ENCODE results near the gene SMARCB1.
"Not testable (repeated sequence)": the region's sequence is repeated elsewhere in the genome, so short reads cannot be mapped to it uniquely, and the experiment has no call there.

Gene SMARCB1

DNA sequence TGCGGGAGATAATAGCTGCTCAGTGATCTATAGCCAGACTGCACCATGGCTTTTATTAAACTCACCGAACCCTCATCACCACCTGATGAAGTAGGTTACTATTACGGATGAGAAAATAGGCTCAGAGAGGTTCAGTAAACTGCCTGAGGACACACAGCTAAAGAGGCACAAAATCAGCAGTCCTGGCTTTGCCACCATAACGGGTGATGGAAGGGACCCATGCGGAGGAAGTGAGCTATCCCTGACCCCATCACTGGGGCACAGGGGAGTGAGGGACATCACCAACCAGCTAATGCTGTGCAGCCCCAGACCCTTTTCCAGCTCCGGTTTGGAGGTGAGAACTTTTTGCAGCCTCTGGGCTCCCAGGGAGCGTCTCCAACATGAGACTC is 59.3 kb downstream of the SMARCB1 start:
- no peak overlapping the region for H3K9ac ChIP-seq (ENCODE audit: low read length)
- no peaks in the 10 kb centered on the region for H3K4me1 ChIP-seq (ENCODE audit: insufficient read depth, low read length)
- no peak overlapping the region for H3K27ac ChIP-seq (ENCODE audit: low read depth, low read length)

DNA sequence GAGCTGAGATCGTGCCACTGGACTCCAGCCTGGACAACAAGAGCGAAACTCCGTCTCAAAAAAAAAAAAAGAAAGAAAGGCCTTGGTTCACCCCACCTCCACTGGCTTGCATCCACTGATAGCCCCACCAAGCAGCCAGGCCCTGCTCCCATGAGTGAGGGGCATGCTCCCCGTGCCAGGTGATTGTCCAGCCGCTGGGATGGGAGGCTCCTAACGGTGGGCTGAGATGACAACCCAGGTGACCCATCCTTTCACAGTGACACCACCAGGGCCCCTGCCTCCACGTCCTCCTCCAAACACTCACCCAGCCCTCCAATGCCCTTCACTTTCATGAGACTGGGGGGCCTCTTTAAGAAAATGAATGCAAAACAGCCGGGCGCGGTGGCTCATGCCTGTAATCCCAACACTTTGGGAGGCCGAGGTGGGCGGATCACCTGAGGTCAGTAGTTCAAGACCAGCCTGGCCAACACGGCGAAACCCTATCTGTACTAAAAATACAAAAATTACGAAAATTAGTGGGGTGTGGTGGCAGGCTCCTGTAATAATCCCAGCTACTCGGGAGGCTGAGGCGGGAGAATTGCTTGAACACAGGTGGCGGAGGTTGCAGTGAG is 60.6 kb downstream of the SMARCB1 start:
- Histone ChIP-seq H3K4me3 (ENCODE audit: low read depth in 1 of 2, low read length in 2 of 2) (no peak overlapping the region), H3K36me3 (ENCODE audit: insufficient read depth, low read length) (no peaks in the 10 kb centered on the region), H3K27ac (ENCODE audit: low read depth, low read length) (no peak overlapping the region), H3K4me1 (ENCODE audit: insufficient read depth, low read length) (no peaks in the 10 kb centered on the region), H3K27me3 (ENCODE audit: control insufficient read depth in 1 of 2, insufficient read depth in 2 of 2, low read length in 2 of 2) (peaks cover 0 to 5% of the 10 kb centered on the region in 2 donors), H3K9ac (ENCODE audit: low read length) (no peak overlapping the region), H3K9me3 (ENCODE audit: low read length) (no peaks in the 10 kb centered on the region)

More for the DNA sequence above, 59.3 kb downstream of the SMARCB1 start:
- H3K36me3 ChIP-seq (ENCODE audit: insufficient read depth, low read length) = no peaks in the 10 kb centered on the region
- peaks cover 0 to 5% of the 10 kb centered on the region in 2 donors for H3K27me3 ChIP-seq (ENCODE audit: control insufficient read depth in 1 of 2, insufficient read depth in 2 of 2, low read length in 2 of 2)
- no peak overlapping the region for H3K4me3 ChIP-seq (ENCODE audit: low read depth in 1 of 2, low read length in 2 of 2)
- H3K9me3 ChIP-seq (ENCODE audit: low read length) = no peaks in the 10 kb centered on the region

DNA sequence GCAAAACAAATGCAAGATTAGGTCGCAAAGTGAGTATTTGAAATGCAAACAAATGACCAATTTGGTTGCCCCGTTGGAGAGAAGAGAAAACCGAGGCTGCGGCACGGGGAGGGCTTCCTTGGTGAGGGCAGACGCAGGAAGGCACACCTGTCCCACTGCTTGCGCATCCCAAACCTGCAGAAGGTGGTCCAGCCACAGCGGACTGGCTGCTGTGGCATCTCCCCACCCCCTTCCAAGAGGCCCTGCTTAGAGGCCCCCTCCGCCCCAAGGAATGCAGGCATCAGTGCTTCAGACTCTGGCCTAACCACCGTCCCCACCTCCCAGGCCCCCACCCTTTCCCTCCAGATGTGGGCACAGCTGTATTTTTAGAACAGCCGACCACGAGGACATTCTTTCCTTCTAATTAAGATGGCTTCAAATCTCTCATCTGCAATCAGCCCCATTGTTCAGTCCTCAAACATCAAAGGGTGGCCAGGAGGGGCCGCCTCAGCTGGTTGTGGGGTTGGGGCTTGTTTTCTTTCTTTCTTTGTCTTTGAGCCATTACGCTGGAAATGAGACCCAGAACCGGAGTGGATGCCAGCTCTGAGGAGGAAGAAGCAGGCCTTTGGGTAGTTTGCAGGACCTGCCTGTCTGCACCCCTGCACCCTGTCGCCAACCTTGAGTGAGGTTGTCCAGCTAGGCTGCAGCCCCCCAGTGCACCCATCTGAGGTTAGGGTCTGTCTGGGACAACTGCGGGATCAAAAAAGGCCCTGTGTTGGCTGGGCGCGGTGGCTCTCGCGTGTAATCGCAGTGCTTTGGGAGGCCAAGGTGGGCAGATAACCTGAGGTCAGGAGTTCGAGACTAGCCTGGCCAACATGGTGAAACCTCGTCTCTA is 61.5 kb downstream of the SMARCB1 start:
- H3K27ac ChIP-seq (ENCODE audit: low read depth, low read length) = no peak overlapping the region
- no peak overlapping the region for H3K9ac ChIP-seq (ENCODE audit: low read length)
- H3K9me3 ChIP-seq (ENCODE audit: low read length) = no peaks in the 10 kb centered on the region
- no peak overlapping the region for H3K4me3 ChIP-seq (ENCODE audit: low read depth in 1 of 2, low read length in 2 of 2)
- H3K4me1 ChIP-seq (ENCODE audit: insufficient read depth, low read length) = no peaks in the 10 kb centered on the region
- H3K36me3 ChIP-seq (ENCODE audit: insufficient read depth, low read length) = no peaks in the 10 kb centered on the region
- peaks cover 0 to 5% of the 10 kb centered on the region in 2 donors for H3K27me3 ChIP-seq (ENCODE audit: control insufficient read depth in 1 of 2, insufficient read depth in 2 of 2, low read length in 2 of 2)

DNA sequence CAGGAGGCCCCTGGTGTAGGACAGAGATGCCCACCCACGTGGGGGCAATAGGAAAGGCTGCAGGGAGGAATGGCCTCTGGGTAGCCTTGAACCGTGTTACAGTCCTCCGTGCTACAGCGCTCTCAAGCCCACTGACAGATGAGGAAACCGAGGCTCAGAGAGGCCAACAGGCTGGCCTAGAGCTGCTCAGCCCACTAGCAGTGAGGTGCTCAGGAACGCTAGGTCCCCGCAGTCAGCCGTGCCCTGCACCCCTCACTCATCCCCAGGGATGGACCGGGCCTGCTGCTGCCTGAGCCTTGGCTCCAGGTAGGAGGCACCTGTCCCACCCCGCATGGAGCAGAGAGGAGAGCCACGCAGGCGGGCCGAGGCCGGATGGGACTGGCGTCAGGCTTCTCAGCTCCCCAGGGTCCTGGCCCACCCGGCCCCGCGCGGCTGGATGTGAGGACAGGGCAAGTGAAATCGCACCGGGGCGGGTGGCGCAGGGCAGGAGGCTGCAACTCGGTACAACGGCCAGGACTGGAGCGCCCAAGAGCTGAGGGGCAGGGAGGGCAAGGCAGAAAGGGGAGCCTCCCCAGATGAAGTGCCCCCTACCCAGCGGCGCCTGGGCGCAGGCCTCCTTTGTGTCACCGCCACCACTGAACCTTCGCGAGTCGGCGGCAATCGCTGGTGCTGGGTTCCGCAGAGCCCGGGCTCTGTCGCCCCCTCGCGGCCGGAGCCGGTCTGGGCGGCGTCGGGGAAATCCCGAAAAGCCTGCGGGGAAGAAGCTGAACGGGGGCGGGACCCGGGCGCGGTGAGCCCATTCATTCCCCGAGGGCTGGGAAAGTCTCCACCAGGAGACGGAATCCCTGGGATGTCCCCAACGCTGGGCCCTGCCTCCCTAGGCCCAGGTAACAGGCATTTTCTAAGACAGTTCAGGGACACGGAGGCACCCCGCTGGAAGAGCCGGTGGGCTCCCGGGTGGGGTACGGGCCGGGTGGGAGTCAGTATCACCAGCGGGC is 62.5 kb downstream of the SMARCB1 start:
- H3K27ac ChIP-seq (ENCODE audit: low read depth, low read length) = no peak overlapping the region
- peaks cover 0 to 5% of the 10 kb centered on the region in 2 donors for H3K27me3 ChIP-seq (ENCODE audit: control insufficient read depth in 1 of 2, insufficient read depth in 2 of 2, low read length in 2 of 2)
- peak overlapping the region in 1 of 2 donors; percentile 11 for H3K4me3 ChIP-seq (ENCODE audit: low read depth in 1 of 2, low read length in 2 of 2)
- H3K4me1 ChIP-seq (ENCODE audit: insufficient read depth, low read length) = no peaks in the 10 kb centered on the region
- H3K36me3 ChIP-seq (ENCODE audit: insufficient read depth, low read length) = no peaks in the 10 kb centered on the region
- no peaks in the 10 kb centered on the region for H3K9me3 ChIP-seq (ENCODE audit: low read length)
- H3K9ac ChIP-seq (ENCODE audit: low read length) = no peak overlapping the region

DNA sequence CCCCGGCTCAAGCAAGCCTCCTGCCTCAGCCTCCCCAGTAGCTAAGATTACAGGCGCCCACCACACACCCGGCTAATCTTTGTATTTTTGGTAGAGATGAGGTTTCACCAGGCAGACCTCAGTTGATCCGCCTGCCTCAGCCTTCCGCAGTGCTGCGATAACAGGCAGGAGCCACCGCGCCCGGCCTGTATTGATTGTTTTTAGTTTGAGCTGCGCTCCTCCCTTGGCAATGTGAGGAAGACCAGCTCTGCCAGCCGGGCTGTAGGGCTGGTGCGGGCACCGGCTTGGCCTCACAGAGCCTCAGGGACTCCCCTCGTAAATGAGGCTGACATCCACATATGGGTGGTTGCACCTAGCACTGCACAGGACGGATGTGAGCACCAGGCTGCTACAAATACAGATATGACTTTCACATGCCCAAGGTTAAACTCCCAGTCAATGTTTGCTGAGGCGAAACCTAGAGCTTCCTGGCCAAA is 63.4 kb downstream of the SMARCB1 start:
- no peak overlapping the region for H3K27ac ChIP-seq (ENCODE audit: low read depth, low read length)
- no peaks in the 10 kb centered on the region for H3K4me1 ChIP-seq (ENCODE audit: insufficient read depth, low read length)
- H3K9ac ChIP-seq (ENCODE audit: low read length) = no peak overlapping the region
- H3K36me3 ChIP-seq (ENCODE audit: insufficient read depth, low read length) = no peaks in the 10 kb centered on the region
- H3K9me3 ChIP-seq (ENCODE audit: low read length) = no peaks in the 10 kb centered on the region
- peaks cover 0 to 5% of the 10 kb centered on the region in 2 donors for H3K27me3 ChIP-seq (ENCODE audit: control insufficient read depth in 1 of 2, insufficient read depth in 2 of 2, low read length in 2 of 2)
- H3K4me3 ChIP-seq (ENCODE audit: low read depth in 1 of 2, low read length in 2 of 2) = no peak overlapping the region

DNA sequence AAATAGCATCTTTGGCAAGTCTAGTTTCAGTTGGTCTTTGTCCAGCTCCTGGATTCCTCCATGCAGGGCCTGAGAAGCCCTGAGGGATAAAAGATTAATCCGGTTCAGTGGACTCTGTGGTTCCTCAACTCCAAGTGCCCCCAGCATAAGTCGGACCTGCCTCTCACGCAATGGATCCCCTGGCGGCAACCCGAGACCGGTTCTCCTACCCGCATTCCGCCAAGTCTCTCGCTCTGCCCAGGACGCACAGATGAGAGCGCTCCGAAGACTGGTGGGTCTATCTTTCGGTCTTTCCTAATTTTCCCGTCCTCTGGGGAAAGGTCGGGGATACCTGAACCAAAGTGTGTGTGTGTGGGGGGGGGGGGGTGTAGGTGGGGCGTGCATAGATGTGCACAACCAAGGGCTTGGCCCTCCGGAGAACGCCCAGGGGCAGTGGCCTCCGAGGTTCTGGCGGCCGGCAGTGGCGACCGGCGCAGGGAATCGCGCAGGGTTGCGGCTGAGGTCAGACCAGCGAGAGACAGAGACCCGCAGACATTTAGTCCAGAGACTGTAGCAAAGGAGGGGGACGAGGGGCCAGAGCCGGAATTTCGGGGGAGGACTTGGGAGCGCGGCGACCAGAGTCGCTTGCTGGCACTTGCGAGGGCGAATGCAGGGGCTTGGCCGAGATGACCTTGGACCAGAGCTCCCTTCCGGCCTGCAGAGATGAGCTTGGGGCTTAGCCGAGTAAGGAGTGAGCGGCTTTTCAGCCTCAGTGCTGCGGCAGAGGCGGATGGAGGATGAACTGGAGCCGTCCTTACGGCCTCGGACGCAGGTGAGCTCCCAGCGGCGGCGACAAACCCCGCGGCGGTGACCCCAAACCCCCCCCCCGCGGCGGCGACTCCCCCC is 70.2 kb downstream of the SMARCB1 start:
- Histone ChIP-seq H3K36me3 (ENCODE audit: insufficient read depth, low read length) (no peaks in the 10 kb centered on the region), H3K9me3 (ENCODE audit: low read length) (no peaks in the 10 kb centered on the region), H3K27ac (ENCODE audit: low read depth, low read length) (peak overlapping the region; percentile 96), H3K4me3 (ENCODE audit: low read depth in 1 of 2, low read length in 2 of 2) (peak overlapping the region; percentile 51 to 94), H3K4me1 (ENCODE audit: insufficient read depth, low read length) (peaks cover 15% of the 10 kb centered on the region), H3K9ac (ENCODE audit: low read length) (peak overlapping the region; percentile 61), H3K27me3 (ENCODE audit: control insufficient read depth in 1 of 2, insufficient read depth in 2 of 2, low read length in 2 of 2) (no peaks in the 10 kb centered on the region)

DNA sequence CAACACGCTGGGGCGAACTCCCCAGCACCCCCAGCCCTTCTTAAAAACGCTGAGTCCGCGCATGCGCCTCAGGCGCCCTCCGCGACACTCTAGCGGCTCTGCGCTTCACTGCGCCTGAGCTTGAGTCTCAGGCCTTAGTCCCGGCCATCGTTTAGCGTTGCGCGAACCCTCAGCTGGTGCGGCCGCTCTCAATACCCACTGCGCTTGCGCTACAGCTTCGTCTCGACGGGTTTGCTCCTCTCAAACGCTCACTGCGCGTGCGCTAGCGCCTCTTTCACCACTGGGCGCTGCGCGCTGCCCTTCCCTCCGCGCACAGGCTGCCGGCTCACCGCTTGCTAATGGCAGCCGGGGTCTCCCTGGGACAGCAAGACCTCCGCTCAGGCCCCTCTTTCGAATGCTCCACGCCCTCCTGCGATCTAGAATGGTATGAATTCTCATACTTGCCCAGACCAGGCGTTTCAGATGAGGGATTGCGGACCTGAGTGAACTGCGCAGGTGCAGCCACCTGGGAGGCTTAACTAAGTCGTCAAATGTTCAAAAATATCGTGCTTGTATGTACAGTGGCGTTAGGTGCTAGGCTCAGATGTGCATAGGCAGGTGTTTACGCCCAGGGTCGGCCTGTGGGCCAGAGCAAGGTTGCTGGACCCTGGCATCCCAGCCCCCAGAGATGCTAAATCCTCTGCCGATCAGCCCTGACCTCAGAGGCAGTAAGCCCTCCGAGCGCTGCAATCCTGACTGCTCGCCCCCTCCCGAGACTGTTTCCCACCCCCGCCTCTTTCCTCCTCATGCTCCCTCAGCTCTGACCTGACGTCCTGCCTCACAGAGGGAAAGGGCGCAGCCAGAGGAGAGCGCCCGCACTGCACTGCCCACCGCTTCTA is 71.1 kb downstream of the SMARCB1 start, which contains the start of gene SLC2A11:
SLC2A11 (plus strand) TSS at position 270 of the 878 bp plus-strand sequence; CDS start at position 395, 125 bp downstream.
- H3K27ac ChIP-seq (ENCODE audit: low read depth, low read length) = peak within 1 kb of the TSS; percentile 96

DNA sequence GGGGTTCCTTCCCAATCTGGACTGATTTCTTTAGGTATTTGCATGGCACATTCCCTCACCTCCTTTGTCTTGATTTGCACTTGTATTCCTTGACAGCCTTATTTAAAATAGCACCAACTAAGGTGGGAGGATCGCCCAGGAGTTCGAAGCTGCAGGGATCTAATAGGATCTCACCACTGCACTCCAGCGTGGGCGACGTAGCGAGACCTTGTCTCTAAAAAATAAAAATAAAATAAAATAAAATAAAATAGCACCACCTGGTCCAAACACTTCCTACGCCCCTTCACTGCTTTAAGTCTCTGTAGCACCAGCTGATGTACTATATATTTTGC is 71.7 kb downstream of the SMARCB1 start:
- no peaks in the 10 kb centered on the region for H3K9me3 ChIP-seq (ENCODE audit: low read length)
- peaks cover 6% of the 10 kb centered on the region for H3K36me3 ChIP-seq (ENCODE audit: insufficient read depth, low read length)
- H3K9ac ChIP-seq (ENCODE audit: low read length) = peak overlapping the region; percentile 89
- H3K27me3 ChIP-seq (ENCODE audit: control insufficient read depth in 1 of 2, insufficient read depth in 2 of 2, low read length in 2 of 2) = no peaks in the 10 kb centered on the region
- H3K4me3 ChIP-seq (ENCODE audit: low read depth in 1 of 2, low read length in 2 of 2) = peak overlapping the region; percentile 51 to 94
- H3K27ac ChIP-seq (ENCODE audit: low read depth, low read length) = no peak overlapping the region
- peaks cover 15% of the 10 kb centered on the region for H3K4me1 ChIP-seq (ENCODE audit: insufficient read depth, low read length)

More for the DNA sequence above, 71.1 kb downstream of the SMARCB1 start, which contains the start of gene SLC2A11:
- peaks cover 15% of the 10 kb centered on the region for H3K4me1 ChIP-seq (ENCODE audit: insufficient read depth, low read length)
- no peaks in the 10 kb centered on the region for H3K27me3 ChIP-seq (ENCODE audit: control insufficient read depth in 1 of 2, insufficient read depth in 2 of 2, low read length in 2 of 2)
- peak within 1 kb of the TSS; percentile 89 for H3K9ac ChIP-seq (ENCODE audit: low read length)
- peak within 1 kb of the TSS; percentile 51 to 94 for H3K4me3 ChIP-seq (ENCODE audit: low read depth in 1 of 2, low read length in 2 of 2)
- H3K36me3 ChIP-seq (ENCODE audit: insufficient read depth, low read length) = peaks cover under 1% of the 10 kb centered on the region
- H3K9me3 ChIP-seq (ENCODE audit: low read length) = no peaks in the 10 kb centered on the region

DNA sequence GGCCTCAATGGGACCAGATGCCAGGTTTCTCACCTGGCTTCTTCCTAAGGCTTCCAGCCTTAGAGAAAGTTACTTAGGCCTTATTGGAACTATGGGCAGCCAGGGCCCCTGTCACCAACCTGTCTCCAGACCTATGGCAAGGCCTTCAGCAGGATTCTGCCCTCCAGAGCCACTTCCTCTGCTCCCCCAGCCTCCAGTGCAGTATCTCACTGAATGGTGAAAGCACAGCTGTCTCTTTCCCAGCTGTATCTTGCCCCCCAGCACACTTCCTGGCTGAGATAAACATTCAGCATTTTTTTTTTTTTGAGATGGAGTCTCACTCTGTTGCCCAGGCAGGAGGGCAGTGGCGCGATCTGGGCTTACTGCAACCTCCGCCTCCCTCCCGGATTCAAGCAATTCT is 72.4 kb downstream of the SMARCB1 start:
- H3K36me3 ChIP-seq (ENCODE audit: insufficient read depth, low read length) = peaks cover 6% of the 10 kb centered on the region
- peaks cover 15% of the 10 kb centered on the region for H3K4me1 ChIP-seq (ENCODE audit: insufficient read depth, low read length)
- no peaks in the 10 kb centered on the region for H3K27me3 ChIP-seq (ENCODE audit: control insufficient read depth in 1 of 2, insufficient read depth in 2 of 2, low read length in 2 of 2)
- no peak overlapping the region for H3K9ac ChIP-seq (ENCODE audit: low read length)
- H3K9me3 ChIP-seq (ENCODE audit: low read length) = no peaks in the 10 kb centered on the region
- no peak overlapping the region for H3K27ac ChIP-seq (ENCODE audit: low read depth, low read length)
- H3K4me3 ChIP-seq (ENCODE audit: low read depth in 1 of 2, low read length in 2 of 2) = no peak overlapping the region

DNA sequence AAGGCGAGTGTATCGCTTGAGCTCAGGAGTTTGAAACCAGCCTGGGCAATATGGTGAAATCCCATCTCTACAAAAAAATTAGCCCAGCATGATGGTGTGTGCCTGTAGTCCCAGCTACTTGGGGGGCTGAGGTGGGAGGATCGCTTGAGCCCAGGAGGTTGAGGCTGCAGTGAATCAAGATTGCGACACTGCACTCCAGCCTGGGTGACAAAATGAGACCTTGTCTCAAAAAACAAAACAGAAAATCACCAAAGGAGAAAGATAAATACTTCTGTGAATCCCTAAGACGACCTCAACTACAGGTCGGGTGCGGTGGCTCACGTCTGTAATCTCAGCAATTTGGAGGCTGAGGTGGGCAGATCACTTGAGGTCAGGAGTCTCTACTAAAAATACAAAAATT is 73.4 kb downstream of the SMARCB1 start:
- H3K36me3 ChIP-seq (ENCODE audit: insufficient read depth, low read length); H3K27me3 ChIP-seq (ENCODE audit: control insufficient read depth in 1 of 2, insufficient read depth in 2 of 2, low read length in 2 of 2); H3K9me3 ChIP-seq (ENCODE audit: low read length); H3K27ac ChIP-seq (ENCODE audit: low read depth, low read length); H3K4me3 ChIP-seq (ENCODE audit: low read depth in 1 of 2, low read length in 2 of 2); H3K9ac ChIP-seq (ENCODE audit: low read length): not testable (repeated sequence)
- peaks cover 15% of the 10 kb centered on the region for H3K4me1 ChIP-seq (ENCODE audit: insufficient read depth, low read length)

Measured in muscle layer of colon (tissue), 2 donors.